GM12873 (cell line): Measurements from ENCODE around the gene STKLD1.

ENCODE experiments used
- CTCF ChIP-seq: IDR thresholded peaks from 2 replicates; pipeline ENCODE4 v1.5.1; 2012; ENCODE audit warnings: low read depth, mild to moderate bottlenecking, moderate library complexity, low read length, control low read depth; ENCODE audit not compliant: insufficient read depth; ENCODE audit errors: missing control alignments

Gene STKLD1

GRCh38 chr9:133333011-133333410 is 43.2 kb upstream of the STKLD1 start:
- TF ChIP-seq CTCF = no peak

DNA sequence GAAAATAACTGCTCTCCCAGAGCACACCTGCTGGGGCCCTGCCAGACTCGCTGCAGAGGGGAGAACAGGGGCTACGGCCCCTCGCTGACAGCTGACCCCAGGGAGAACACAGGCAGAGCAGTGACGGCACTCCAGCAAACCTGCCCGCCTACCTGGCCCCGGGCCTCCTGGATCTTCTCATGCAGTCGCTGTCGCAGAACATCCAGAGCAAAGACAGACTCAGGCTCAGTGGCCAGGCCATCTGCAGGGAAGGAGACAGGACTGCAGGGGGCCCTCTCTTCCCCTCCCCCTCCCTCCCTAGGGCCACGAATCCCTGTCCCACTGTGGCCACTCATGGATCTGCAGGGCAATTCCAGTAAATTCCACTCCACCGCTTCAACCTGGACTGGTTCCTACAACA is 42.6 kb upstream of the STKLD1 start:
- no peak for TF ChIP-seq CTCF

DNA sequence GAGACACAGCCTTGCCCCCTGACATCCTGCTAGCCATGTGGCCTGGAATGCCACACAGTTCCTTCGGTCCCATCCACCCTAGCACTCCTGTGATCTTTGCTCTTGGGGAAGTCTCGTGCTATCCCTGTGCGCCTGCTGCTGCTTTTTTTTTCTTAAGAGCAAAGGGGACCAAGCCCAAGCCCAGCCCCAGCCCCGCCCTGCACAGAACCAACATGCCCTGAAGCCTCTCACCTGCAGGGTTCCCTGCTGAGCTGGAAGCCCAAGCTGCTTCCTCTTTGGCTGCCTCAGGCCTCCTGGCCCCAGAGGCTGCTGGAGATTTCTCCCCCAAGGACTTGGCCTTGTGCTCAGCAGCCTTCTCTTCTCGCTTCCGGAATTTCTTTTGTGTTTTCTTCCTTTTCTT is 42.0 kb upstream of the STKLD1 start:
- TF ChIP-seq CTCF = no peak

DNA sequence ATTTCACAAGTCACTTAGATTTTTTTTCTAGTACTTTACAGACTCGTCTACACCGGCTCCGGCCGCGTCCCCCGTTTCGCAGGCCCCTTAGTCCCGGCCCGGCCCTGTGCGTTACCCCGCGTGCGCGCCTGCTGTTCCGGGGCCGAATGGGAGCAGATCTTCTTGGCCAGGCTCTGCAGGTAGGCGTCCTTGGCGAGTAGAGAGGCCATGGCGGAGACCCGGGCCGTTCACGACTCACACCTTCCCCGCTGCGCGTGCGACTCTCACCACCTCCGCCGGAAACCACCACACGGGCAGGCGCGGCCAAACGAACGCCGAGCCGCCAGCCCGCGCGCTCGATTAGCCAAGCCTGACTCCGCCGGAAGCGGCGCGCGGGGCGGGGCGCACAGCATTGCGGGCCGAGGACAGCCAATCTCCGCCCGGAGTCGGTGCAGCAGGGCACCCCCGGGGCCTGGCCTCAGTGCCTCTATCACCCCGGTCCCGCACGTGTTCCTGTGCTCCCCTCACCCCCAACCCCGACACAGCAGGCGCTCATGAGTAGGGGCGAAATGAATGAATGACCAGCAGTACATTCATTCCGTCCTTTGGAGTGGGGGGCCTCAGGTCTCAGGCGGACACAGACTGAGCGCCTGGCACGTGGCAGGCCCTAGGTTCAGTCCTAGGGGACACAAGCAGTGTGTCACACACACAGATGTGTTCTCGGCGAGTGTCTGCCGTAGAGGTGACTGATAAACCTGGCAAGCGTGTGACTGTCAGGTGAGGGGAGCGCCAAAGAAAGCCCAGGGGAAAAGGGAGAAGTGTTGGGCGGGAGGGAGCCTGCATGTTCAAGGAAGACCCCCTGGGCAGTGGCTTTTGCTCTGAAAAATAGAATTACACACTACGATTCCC is 40.0 kb upstream of the STKLD1 start, which contains the start of gene SURF6:
Gene SURF6 (minus strand): TSS at position 265 of the 888 bp plus-strand sequence. CDS start 56 bp downstream, at position 209.
- TF ChIP-seq CTCF = no peak

GRCh38 chr9:133339641-133340040 is 36.5 kb upstream of the STKLD1 start:
- no peak for TF ChIP-seq CTCF

GRCh38 chr9:133340256-133340655 is 35.9 kb upstream of the STKLD1 start:
- no peak for TF ChIP-seq CTCF

DNA sequence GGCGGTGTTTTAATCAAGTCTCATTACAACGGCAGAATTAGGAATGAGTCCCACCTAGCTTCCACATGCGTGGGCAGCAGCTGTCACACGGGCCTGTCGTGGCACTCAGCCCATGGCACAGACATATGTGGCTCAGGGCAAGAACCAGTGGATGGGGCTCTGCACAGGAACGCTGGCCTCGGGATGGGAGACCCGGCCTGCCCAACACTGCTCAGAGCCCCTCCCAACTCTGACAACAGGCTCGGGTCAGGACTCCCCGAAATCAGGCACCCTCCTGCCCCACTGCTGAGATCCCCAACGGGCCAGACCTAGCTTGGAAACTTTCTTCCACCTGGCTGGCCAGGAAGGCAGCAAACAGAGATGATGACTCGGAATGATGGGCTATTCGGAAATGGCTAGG is 35.2 kb upstream of the STKLD1 start:
- TF ChIP-seq CTCF = no peak
